Myocyte (in vitro differentiated cells): ENCODE results near the gene SIM2. TPM values are rescaled to one million over a fixed set of nuclear protein-coding genes. Genes with fewer than 3 reads are reported as not detected.
A peak's percentile ranks its signal among the peaks of the same experiment; 100 is the strongest.

ENCODE experiments used
- DNase-seq: peaks from one replicate; pipeline ENCODE4 v3.0.0-alpha.2; 2012; ENCODE audit warnings: low read depth
- total RNA-seq: library from RNA; depleted of rRNA; stranded (reverse); fragments of >200 nt; gene quantifications from 2 replicates; pipeline ENCODE4 v1.2.3, GENCODE V29; 2014

The SIM2 gene
- total RNA-seq, 1 donor from 2014 or later: 6.0 TPM

- DNase-seq: peak; percentile 49
Observed at GRCh38 chr21:36792505-36792967, 93.6 kb downstream of the SIM2 start.

GRCh38 chr21:36796070-36796469 is 97.2 kb downstream of the SIM2 start:
- no peak for DNase-seq

GRCh38 chr21:36798491-36798890 is 99.6 kb downstream of the SIM2 start:
- DNase-seq: no peak

Other genes starting within 250 kb of the SIM2 start
- gene CLDN14, start 219.0 kb upstream of the SIM2 start, total RNA-seq: 0.27 TPM in 1 of 2 replicates, not detected in the other